ENCODE measurements around the gene CD2. TPM values are rescaled to one million over a fixed set of nuclear protein-coding genes. Genes with fewer than 3 reads are reported as not detected.

CD2 gene
- total RNA-seq, 4 donors from 2014 or later = 0.60 to 5.1 (median 1.5) TPM; not detected in 1

- TF ChIP-seq POLR2A (IDR thresholded peaks at IDR 0.05) (no peak), EP300 (IDR thresholded peaks at IDR 0.05) (no peak), CTCF (IDR thresholded peaks at IDR 0.05) (no peak)
- 51 to 55% methylated on average over 4 of the region's 4 CpGs for WGBS, 2 donors
- DNase-seq (ENCODE audit: low spot score in 2 of 2) = no peak
- Histone ChIP-seq H3K4me1 (no peaks in the 10 kb centered on the region), H3K9me3 (peaks cover 0 to 31% (median 0%) of the 10 kb centered on the region in 4 donors), H3K36me3 (no peaks in the 10 kb centered on the region), H3K4me3 (no peak overlapping the region), H3K27ac (no peak overlapping the region), H3K27me3 (no peaks in the 10 kb centered on the region)
Measured at GRCh38 chr1:116785006-116785405, 30.8 kb downstream of the CD2 start.

GRCh38 chr1:116786049-116786448 is 31.8 kb downstream of the CD2 start:
- 96 to 98% methylated on average over 1 of the region's 1 CpG for WGBS, 2 donors

GRCh38 chr1:116791727-116792126 is 37.5 kb downstream of the CD2 start:
- no peaks in the 10 kb centered on the region for H3K36me3 ChIP-seq

More at GRCh38 chr1:116786049-116786448, 31.8 kb downstream of the CD2 start:
- peaks cover 0 to 31% (median 0%) of the 10 kb centered on the region in 4 donors for H3K9me3 ChIP-seq
- DNase-seq (ENCODE audit: low spot score in 2 of 2) = no peak
- H3K27ac ChIP-seq = no peak overlapping the region
- no peaks in the 10 kb centered on the region for H3K4me1 ChIP-seq
- no peak for TF ChIP-seq CTCF (IDR thresholded peaks at IDR 0.05)
- TF ChIP-seq EP300 (IDR thresholded peaks at IDR 0.05) = no peak
- TF ChIP-seq POLR2A (IDR thresholded peaks at IDR 0.05) = no peak
- H3K36me3 ChIP-seq = no peaks in the 10 kb centered on the region
- H3K27me3 ChIP-seq = no peaks in the 10 kb centered on the region
- no peak overlapping the region for H3K4me3 ChIP-seq

GRCh38 chr1:116793357-116793935 is 39.2 kb downstream of the CD2 start:
- Histone ChIP-seq H3K36me3 (no peaks in the 10 kb centered on the region), H3K4me1 (no peaks in the 10 kb centered on the region), H3K27me3 (no peaks in the 10 kb centered on the region), H3K4me3 (no peak overlapping the region), H3K9me3 (peaks cover 0 to 5% (median 0%) of the 10 kb centered on the region in 4 donors), H3K27ac (no peak overlapping the region)
- 63 to 64% methylated on average over 2 of the region's 2 CpGs for WGBS, 2 donors
- TF ChIP-seq POLR2A (IDR thresholded peaks at IDR 0.05) (no peak), EP300 (IDR thresholded peaks at IDR 0.05) (no peak), CTCF (IDR thresholded peaks at IDR 0.05) (no peak)
- no peak for DNase-seq (ENCODE audit: low spot score in 2 of 2)

More at GRCh38 chr1:116791727-116792126, 37.5 kb downstream of the CD2 start:
- Histone ChIP-seq H3K9me3 (peaks cover 0 to 11% (median 0%) of the 10 kb centered on the region in 4 donors), H3K4me3 (no peak overlapping the region), H3K4me1 (no peaks in the 10 kb centered on the region), H3K27me3 (no peaks in the 10 kb centered on the region), H3K27ac (no peak overlapping the region)
- no peak for DNase-seq (ENCODE audit: low spot score in 2 of 2)
- TF ChIP-seq CTCF (IDR thresholded peaks at IDR 0.05) (no peak), POLR2A (IDR thresholded peaks at IDR 0.05) (no peak), EP300 (IDR thresholded peaks at IDR 0.05) (no peak)

- 76 to 83% methylated on average over 5 of the region's 5 CpGs for WGBS, 2 donors
- Histone ChIP-seq H3K4me3 (no peak overlapping the region), H3K9me3 (peaks cover 0 to under 1% (median 0%) of the 10 kb centered on the region in 4 donors), H3K27me3 (no peaks in the 10 kb centered on the region), H3K36me3 (no peaks in the 10 kb centered on the region), H3K27ac (no peak overlapping the region), H3K4me1 (no peaks in the 10 kb centered on the region)
- TF ChIP-seq CTCF (IDR thresholded peaks at IDR 0.05) = no peak
- TF ChIP-seq EP300 (IDR thresholded peaks at IDR 0.05) = no peak
- no peak for TF ChIP-seq POLR2A (IDR thresholded peaks at IDR 0.05)
- no peak for DNase-seq (ENCODE audit: low spot score in 2 of 2)
Measured at GRCh38 chr1:116794371-116794770, 40.1 kb downstream of the CD2 start.

Measured in tibial nerve (tissue), 4 donors.